Natural killer cell treated with Interleukin-12 subunit alpha and Interleukin-12 subunit beta and Interleukin-15 and Interleukin-18, amount 100 ng/mL, for 72 hours (primary cell): ENCODE measurements around the gene BFSP2. TPM values are rescaled to one million over a fixed set of nuclear protein-coding genes. Genes with fewer than 3 reads are reported as not detected.

Experiments used
- ATAC-seq, 2 donors: fragments of 150-1000 bp; cut with Tn5 transposase in 1 of 2; sonication (Bioruptor Pico), chemical (Tn5 transposase) in 1 of 2; 2 replicates each; pipeline ENCODE4 v1.10.0; 2021
- DNase-seq: peaks from one replicate; pipeline ENCODE4 v3.0.0; 2022; ENCODE audit warnings: low spot score
- H3K27ac Mint-ChIP-seq, 2 donors: 1 replicate in 1 of 2; 2 replicates in 1 of 2; pipeline ENCODE4 v1.8.0; 2022; ENCODE audit warnings: mixed read lengths in 2 of 2, mild to moderate bottlenecking in 1 of 2, moderate library complexity in 1 of 2
- H3K27me3 Mint-ChIP-seq, 2 donors: 1 replicate in 1 of 2; 2 replicates in 1 of 2; pipeline ENCODE4 v1.8.0; 2022; ENCODE audit warnings: mixed read lengths in 2 of 2
- H3K36me3 Mint-ChIP-seq: one replicate; pipeline ENCODE4 v1.8.0; 2022; ENCODE audit warnings: mixed read lengths
- H3K4me1 Mint-ChIP-seq, 2 donors: 1 replicate in 1 of 2; 2 replicates in 1 of 2; pipeline ENCODE4 v1.8.0; 2022; ENCODE audit warnings: low read depth in 2 of 2, mixed read lengths in 2 of 2, mild to moderate bottlenecking in 1 of 2
- H3K4me3 Mint-ChIP-seq: one replicate; pipeline ENCODE4 v1.8.0; 2022; ENCODE audit warnings: mixed read lengths
- H3K9me3 Mint-ChIP-seq: 2 replicates; pipeline ENCODE4 v1.8.0; 2022; ENCODE audit warnings: mixed read lengths
- total RNA-seq, 2 donors: library from RNA; stranded (reverse); gene quantifications; one replicate each; pipeline ENCODE4 v1.2.3, GENCODE V29; 2022

The BFSP2 gene
- total RNA-seq, 2 donors from 2014 or later: not detected

DNA sequence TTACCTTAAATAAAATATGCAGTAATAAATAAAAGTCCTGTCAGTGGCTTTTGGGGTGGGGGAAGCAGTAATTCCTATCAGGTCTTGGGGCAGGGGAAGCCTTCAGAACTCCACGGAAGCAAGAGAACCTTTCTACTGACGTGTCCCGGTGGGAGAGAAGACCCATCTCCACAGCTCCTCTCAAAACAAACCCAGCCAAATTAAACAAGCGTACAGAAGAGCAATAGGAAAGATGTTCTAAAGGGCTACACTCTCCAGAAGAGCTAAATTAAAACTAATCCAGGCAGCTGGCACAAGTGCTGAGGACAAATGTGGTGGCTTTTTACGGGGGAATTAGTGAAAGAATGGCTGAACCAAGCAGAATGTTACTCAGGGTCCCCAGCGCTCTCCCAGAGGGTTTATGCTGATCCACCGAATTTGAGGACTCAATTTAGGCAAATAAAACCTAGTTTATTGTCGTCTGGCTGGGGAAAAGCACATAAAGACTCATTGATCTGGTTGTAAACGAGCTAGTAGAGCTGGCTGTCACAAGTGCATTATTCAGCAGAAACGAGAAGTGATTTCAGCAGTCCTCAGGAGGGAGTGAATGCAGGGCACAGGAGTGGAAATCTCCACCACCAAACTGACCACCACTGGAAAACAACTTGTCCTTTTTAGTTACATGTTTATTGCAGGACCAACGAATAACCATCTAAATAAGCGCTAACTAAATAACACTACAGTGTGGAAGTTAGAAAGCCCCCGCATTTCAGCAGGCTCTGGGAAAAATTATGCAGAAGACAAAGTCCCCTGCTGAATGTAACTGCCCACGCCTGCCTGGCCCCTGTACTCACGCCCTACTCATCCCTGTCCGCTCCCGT is 13.5 kb downstream of the BFSP2 start:
- no peaks in the 10 kb centered on the region for H3K36me3 Mint-ChIP-seq
- H3K4me3 Mint-ChIP-seq: no peak overlapping the region
- no peaks in the 10 kb centered on the region for H3K4me1 Mint-ChIP-seq
- H3K27ac Mint-ChIP-seq: no peak overlapping the region
- no peaks in the 10 kb centered on the region for H3K9me3 Mint-ChIP-seq
- no peak for ATAC-seq
- DNase-seq: no peak
- peaks cover 5 to 6% of the 10 kb centered on the region in 2 donors for H3K27me3 Mint-ChIP-seq

GRCh38 chr3:133414021-133414392 is 14.2 kb downstream of the BFSP2 start:
- no peak overlapping the region for H3K4me3 Mint-ChIP-seq
- no peaks in the 10 kb centered on the region for H3K9me3 Mint-ChIP-seq

DNA sequence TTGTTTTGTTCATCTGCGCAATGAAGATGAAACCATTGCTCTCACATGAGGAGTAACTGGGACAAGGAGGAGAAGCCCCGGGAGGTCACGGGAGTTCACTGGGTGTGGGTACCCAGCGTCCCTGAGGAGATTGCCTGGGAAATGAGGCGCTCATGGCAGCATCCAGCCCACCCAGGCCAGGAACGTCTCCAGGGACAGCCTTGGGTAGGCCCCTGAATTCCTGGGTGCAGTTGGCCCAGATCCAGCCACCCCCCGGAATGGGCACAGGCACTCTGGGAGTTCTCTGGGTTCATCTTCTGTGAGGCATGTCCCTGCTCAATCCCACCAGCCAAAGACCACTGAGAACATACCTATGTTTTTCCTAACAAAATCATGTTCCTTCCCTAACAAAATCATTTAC is 18.5 kb downstream of the BFSP2 start:
- Mint-ChIP-seq H3K4me1 (no peaks in the 10 kb centered on the region), H3K4me3 (no peak overlapping the region), H3K9me3 (no peaks in the 10 kb centered on the region), H3K27ac (no peak overlapping the region), H3K36me3 (no peaks in the 10 kb centered on the region), H3K27me3 (peaks cover 0 to 7% of the 10 kb centered on the region in 2 donors)
- ATAC-seq (no peak), DNase-seq (no peak)

More at GRCh38 chr3:133414021-133414392, 14.2 kb downstream of the BFSP2 start:
- Mint-ChIP-seq H3K4me1 (no peaks in the 10 kb centered on the region), H3K36me3 (no peaks in the 10 kb centered on the region), H3K27ac (no peak overlapping the region), H3K27me3 (peaks cover 3 to 6% of the 10 kb centered on the region in 2 donors)
- no peak for DNase-seq
- ATAC-seq: no peak

GRCh38 chr3:133419151-133419909 is 19.5 kb downstream of the BFSP2 start:
- ATAC-seq (no peak), DNase-seq (no peak)
- Mint-ChIP-seq H3K4me1 (peaks cover 0 to 2% of the 10 kb centered on the region in 2 donors), H3K36me3 (no peaks in the 10 kb centered on the region), H3K4me3 (no peak overlapping the region), H3K27me3 (peaks cover 0 to 7% of the 10 kb centered on the region in 2 donors), H3K9me3 (no peaks in the 10 kb centered on the region), H3K27ac (no peak overlapping the region)

GRCh38 chr3:133424937-133425869 is 25.3 kb downstream of the BFSP2 start:
- Mint-ChIP-seq H3K4me3 (no peak overlapping the region), H3K36me3 (no peaks in the 10 kb centered on the region), H3K9me3 (no peaks in the 10 kb centered on the region), H3K27me3 (peaks cover 0 to 7% of the 10 kb centered on the region in 2 donors), H3K27ac (no peak overlapping the region), H3K4me1 (peaks cover 0 to 2% of the 10 kb centered on the region in 2 donors)
- DNase-seq: no peak
- ATAC-seq: peak in 1 of 2 donors; percentile 18

DNA sequence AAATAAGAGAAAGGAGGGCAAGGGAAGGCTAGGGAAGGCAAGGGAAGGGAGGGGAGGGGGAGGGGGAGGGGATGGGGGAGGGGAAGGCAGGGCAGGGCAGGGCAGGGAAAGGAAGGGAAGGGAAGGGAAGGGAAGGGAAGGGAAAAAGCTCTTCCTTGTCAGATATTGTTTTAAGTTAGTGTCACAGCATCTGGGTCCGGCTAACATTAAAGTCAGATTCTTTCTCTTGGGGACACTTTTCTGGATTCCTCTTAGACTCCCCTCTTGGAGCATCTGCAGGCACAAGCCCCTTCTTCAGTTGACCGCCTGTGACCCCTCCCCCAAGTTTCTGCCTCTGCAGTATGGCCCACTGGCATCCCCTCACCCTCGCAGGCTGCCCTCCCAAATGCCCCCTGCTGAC is 26.0 kb downstream of the BFSP2 start:
- Mint-ChIP-seq H3K27me3 (peaks cover 0 to 7% of the 10 kb centered on the region in 2 donors), H3K4me1 (peaks cover 0 to 2% of the 10 kb centered on the region in 2 donors), H3K36me3 (no peaks in the 10 kb centered on the region), H3K27ac (no peak overlapping the region), H3K4me3 (no peak overlapping the region), H3K9me3 (no peaks in the 10 kb centered on the region)
- no peak for ATAC-seq
- no peak for DNase-seq

- H3K4me3 Mint-ChIP-seq: no peak overlapping the region
- peaks cover 0 to 7% of the 10 kb centered on the region in 2 donors for H3K27me3 Mint-ChIP-seq
- no peak overlapping the region for H3K27ac Mint-ChIP-seq
Observed at GRCh38 chr3:133426721-133427120, 26.9 kb downstream of the BFSP2 start.

GRCh38 chr3:133428552-133428951 is 28.7 kb downstream of the BFSP2 start:
- peaks cover 0 to 2% of the 10 kb centered on the region in 2 donors for H3K4me1 Mint-ChIP-seq
- H3K36me3 Mint-ChIP-seq: no peaks in the 10 kb centered on the region
- H3K27ac Mint-ChIP-seq: no peak overlapping the region
- H3K27me3 Mint-ChIP-seq: no peaks in the 10 kb centered on the region
- H3K4me3 Mint-ChIP-seq: no peak overlapping the region
- H3K9me3 Mint-ChIP-seq: no peaks in the 10 kb centered on the region
- DNase-seq: no peak
- no peak for ATAC-seq

More at GRCh38 chr3:133426721-133427120, 26.9 kb downstream of the BFSP2 start:
- no peaks in the 10 kb centered on the region for H3K36me3 Mint-ChIP-seq
- H3K9me3 Mint-ChIP-seq: no peaks in the 10 kb centered on the region
- DNase-seq (no peak), ATAC-seq (no peak)
- peaks cover 0 to 2% of the 10 kb centered on the region in 2 donors for H3K4me1 Mint-ChIP-seq

DNA sequence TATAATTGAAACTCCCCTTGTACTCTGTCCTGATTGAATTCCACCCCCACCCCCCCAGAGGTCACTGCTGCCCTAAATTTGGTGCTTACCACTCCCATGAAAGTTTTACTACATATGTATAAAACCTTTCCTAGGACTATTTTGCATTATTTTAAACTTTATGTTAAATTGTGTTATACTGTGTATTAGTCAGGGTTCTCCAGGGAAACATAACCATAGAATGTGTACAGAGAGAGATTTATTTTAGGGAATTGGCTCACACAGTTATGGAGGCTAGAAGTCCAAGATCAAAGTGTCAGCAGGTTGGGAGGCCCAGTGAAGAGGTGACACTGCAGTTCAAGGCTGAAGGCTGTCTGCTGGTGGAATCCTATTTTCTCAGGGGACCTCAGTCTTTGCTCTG is 29.2 kb downstream of the BFSP2 start:
- H3K36me3 Mint-ChIP-seq: no peaks in the 10 kb centered on the region
- H3K4me3 Mint-ChIP-seq: no peak overlapping the region
- H3K27me3 Mint-ChIP-seq: no peaks in the 10 kb centered on the region
- no peaks in the 10 kb centered on the region for H3K4me1 Mint-ChIP-seq
- DNase-seq (no peak), ATAC-seq (no peak)
- H3K27ac Mint-ChIP-seq: no peak overlapping the region
- H3K9me3 Mint-ChIP-seq: no peaks in the 10 kb centered on the region

GRCh38 chr3:133439563-133439962 is 39.7 kb downstream of the BFSP2 start:
- no peak for DNase-seq
- peaks cover 7% of the 10 kb centered on the region for H3K9me3 Mint-ChIP-seq
- H3K27me3 Mint-ChIP-seq: no peaks in the 10 kb centered on the region
- H3K4me1 Mint-ChIP-seq: peaks cover 15 to 31% of the 10 kb centered on the region in 2 donors
- ATAC-seq: no peak
- H3K4me3 Mint-ChIP-seq: no peak overlapping the region
- no peak overlapping the region for H3K27ac Mint-ChIP-seq
- H3K36me3 Mint-ChIP-seq: peaks cover 7% of the 10 kb centered on the region

- H3K4me1 Mint-ChIP-seq: peaks cover 15 to 31% of the 10 kb centered on the region in 2 donors
- no peak for DNase-seq
- H3K36me3 Mint-ChIP-seq: peaks cover 7% of the 10 kb centered on the region
- H3K27ac Mint-ChIP-seq: no peak overlapping the region
- H3K27me3 Mint-ChIP-seq: no peaks in the 10 kb centered on the region
- H3K9me3 Mint-ChIP-seq: peaks cover 7% of the 10 kb centered on the region
- no peak for ATAC-seq
- no peak overlapping the region for H3K4me3 Mint-ChIP-seq
Observed at GRCh38 chr3:133440652-133441051, 40.8 kb downstream of the BFSP2 start.

DNA sequence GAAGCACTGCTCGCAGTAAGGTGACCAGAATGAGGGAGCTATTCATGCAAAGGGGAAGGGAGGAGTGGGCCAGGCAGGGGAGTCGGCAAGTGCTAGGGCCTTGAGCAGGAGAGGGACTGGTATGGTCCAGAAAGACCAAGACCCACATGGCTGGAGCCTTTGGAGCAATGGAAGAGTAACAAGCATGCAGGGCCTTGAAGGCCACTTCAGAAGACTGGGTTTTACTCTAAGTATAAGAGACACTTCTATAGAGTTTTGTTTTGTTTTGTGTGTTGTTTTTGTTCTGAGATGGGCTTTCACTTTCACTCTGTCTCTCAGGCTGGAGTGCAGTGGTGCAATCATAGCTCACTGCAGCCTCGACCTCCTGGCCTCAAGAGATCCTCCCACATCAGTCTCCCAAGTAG is 42.0 kb downstream of the BFSP2 start:
- DNase-seq (peak; percentile 62), ATAC-seq (peak; percentile 83 to 88)
- Mint-ChIP-seq H3K36me3 (peaks cover 7% of the 10 kb centered on the region), H3K4me1 (peaks cover 15 to 31% of the 10 kb centered on the region in 2 donors), H3K4me3 (peak overlapping the region; percentile 78), H3K27me3 (no peaks in the 10 kb centered on the region), H3K27ac (peak overlapping the region; percentile 68 to 79), H3K9me3 (peaks cover 7% of the 10 kb centered on the region)

DNA sequence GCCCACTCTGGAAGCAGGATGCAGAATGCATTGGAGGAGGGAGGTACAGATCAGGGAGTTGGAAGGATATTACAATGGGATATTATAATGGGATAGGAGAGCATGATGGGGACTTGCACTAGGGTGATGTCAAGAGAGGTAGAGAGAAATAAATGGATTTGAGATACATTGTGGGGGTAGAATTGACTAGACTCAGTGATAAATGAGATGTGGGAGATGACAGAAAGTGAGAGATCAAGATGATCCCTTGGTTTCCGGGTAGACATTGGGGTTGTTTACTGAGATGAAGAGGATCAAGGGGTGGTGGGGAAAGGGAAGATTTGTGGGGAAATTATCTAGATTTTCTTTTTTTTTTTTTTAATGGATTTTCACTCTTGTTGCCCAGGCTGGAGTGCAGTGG is 42.7 kb downstream of the BFSP2 start:
- DNase-seq (no peak), ATAC-seq (peak in 1 of 2 donors; percentile 71)
- Mint-ChIP-seq H3K9me3 (peaks cover 7% of the 10 kb centered on the region), H3K4me1 (peaks cover 15 to 31% of the 10 kb centered on the region in 2 donors), H3K27me3 (no peaks in the 10 kb centered on the region), H3K27ac (peak overlapping the region; percentile 68 to 79), H3K36me3 (peaks cover 7% of the 10 kb centered on the region), H3K4me3 (peak overlapping the region; percentile 78)
